IMR-90 (cell line): ENCODE measurements around the gene ANK3. TPM values are rescaled to one million over a fixed set of nuclear protein-coding genes. Genes with fewer than 3 reads are reported as not detected.

Experiments used
- ATAC-seq: fragments of 200-7000 bp; cut with Tn5 transposase; 2 replicates; pipeline ENCODE4 v1.9.1; 2020; ENCODE audit warnings: low read depth, mild to moderate bottlenecking, moderate library complexity
- BruUV-seq: library from RNA; stranded (reverse); fragments of 400-500 nt; replicated peaks from 2 replicates; lab custom pipeline; 2021; lab: Mats Ljungman, UMichigan
- CTCF ChIA-PET: fragments of 300-600 bp; formaldehyde crosslinking; extraction: SDS; loops from one replicate; lab custom pipeline; 2021; ENCODE audit warnings: antibody characterized with exemption; lab: Yijun Ruan, JAX
- POLR2A ChIA-PET: fragments of 300-600 bp; sonication (Branson Sonifier 250); formaldehyde crosslinking; loops from one replicate; lab custom pipeline; 2022; ENCODE audit warnings: antibody characterized with exemption; ENCODE audit not compliant: unreplicated experiment; lab: Charles Lee
- DNase-seq: peaks from one replicate; pipeline ENCODE4 v3.0.0; 2013
- H2AFZ ChIP-seq: replicated peaks from 2 replicates; pipeline ENCODE3; 2013; ENCODE audit warnings: low read length, mild to moderate bottlenecking; ENCODE audit not compliant: poor library complexity
- H2AK5ac ChIP-seq: 2 replicates; pipeline ENCODE4 v1.6.1; 2013; ENCODE audit warnings: low read depth, low read length, inconsistent platforms
- H2AK9ac ChIP-seq: replicated peaks from 2 replicates; pipeline ENCODE3; 2013; ENCODE audit warnings: mild to moderate bottlenecking, low read depth, low read length, moderate library complexity; ENCODE audit not compliant: poor library complexity
- H2BK120ac ChIP-seq: 2 replicates; pipeline ENCODE4 v1.6.1; 2013; ENCODE audit warnings: low read depth, low read length, inconsistent platforms
- H2BK15ac ChIP-seq: 3 replicates; pipeline ENCODE4 v1.6.1; 2013; ENCODE audit warnings: low read depth, low read length, inconsistent platforms
- H2BK20ac ChIP-seq: 2 replicates; pipeline ENCODE4 v1.6.1; 2013; ENCODE audit warnings: low read depth, mild to moderate bottlenecking, inconsistent platforms, low read length, moderate library complexity
- H2BK5ac ChIP-seq: 2 replicates; pipeline ENCODE4 v1.6.1; 2013; ENCODE audit warnings: mild to moderate bottlenecking, low read depth, low read length, inconsistent platforms; ENCODE audit not compliant: poor library complexity, severe bottlenecking
- H3K14ac ChIP-seq: replicated peaks from 2 replicates; pipeline ENCODE4 v1.6.1; 2013; ENCODE audit warnings: low read depth, low read length, inconsistent platforms
- H3K18ac ChIP-seq: 2 replicates; pipeline ENCODE4 v1.6.1; 2013; ENCODE audit warnings: low read depth, low read length, control low read depth
- H3K23ac ChIP-seq: 2 replicates; pipeline ENCODE4 v1.6.1; 2013; ENCODE audit warnings: low read depth, low read length, inconsistent platforms
- H3K27ac ChIP-seq: 2 replicates; pipeline ENCODE4 v1.5.1; 2013; ENCODE audit warnings: mild to moderate bottlenecking, control low read depth, low read length; ENCODE audit not compliant: insufficient read depth
- H3K27me3 ChIP-seq: 2 replicates; pipeline ENCODE4 v1.6.1; 2013; ENCODE audit warnings: low read length; ENCODE audit not compliant: control insufficient read depth, insufficient read depth
- H3K36me3 ChIP-seq: 2 replicates; pipeline ENCODE4 v1.6.1; 2013; ENCODE audit warnings: low read length, mixed read lengths; ENCODE audit not compliant: control insufficient read depth, insufficient read depth
- H3K4ac ChIP-seq: 2 replicates; pipeline ENCODE4 v1.6.1; 2013; ENCODE audit warnings: low read depth, low read length, inconsistent platforms
- H3K4me1 ChIP-seq: 2 replicates; pipeline ENCODE4 v1.6.1; 2013; ENCODE audit warnings: low read length, mixed read lengths; ENCODE audit not compliant: control insufficient read depth, insufficient read depth
- H3K4me2 ChIP-seq: 2 replicates; pipeline ENCODE4 v1.6.1; 2013; ENCODE audit warnings: low read depth, mild to moderate bottlenecking, control low read depth, low read length, moderate library complexity
- H3K4me3 ChIP-seq: 2 replicates; pipeline ENCODE4 v1.5.1; 2013; ENCODE audit warnings: low read depth, mild to moderate bottlenecking, control low read depth, low read length, moderate library complexity; ENCODE audit not compliant: insufficient read depth
- H3K56ac ChIP-seq: 2 replicates; pipeline ENCODE4 v1.6.1; 2013; ENCODE audit warnings: low read length, inconsistent platforms; ENCODE audit not compliant: insufficient read depth; ENCODE audit errors: extremely low read depth
- H3K79me1 ChIP-seq, 2 experiments: 2 replicates each; pipeline ENCODE4 v1.6.1; 2013; ENCODE audit warnings: low read length in 2 of 2, inconsistent platforms in 1 of 2, low read depth in 1 of 2
- H3K9ac ChIP-seq: 2 replicates; pipeline ENCODE4 v1.6.1; 2013; ENCODE audit warnings: low read depth, low read length, control low read depth
- H3K9me1 ChIP-seq: 2 replicates; pipeline ENCODE4 v1.6.1; 2013; ENCODE audit warnings: low read length, inconsistent platforms; ENCODE audit not compliant: insufficient read depth
- H3K9me3 ChIP-seq: 2 replicates; pipeline ENCODE4 v1.6.1; 2013; ENCODE audit warnings: low read length; ENCODE audit not compliant: control insufficient read depth, insufficient read depth
- H4K20me1 ChIP-seq: 2 replicates; pipeline ENCODE4 v1.6.1; 2013; ENCODE audit warnings: low read length, inconsistent platforms; ENCODE audit not compliant: insufficient read depth
- H4K5ac ChIP-seq: 2 replicates; pipeline ENCODE4 v1.6.1; 2013; ENCODE audit warnings: mild to moderate bottlenecking, low read depth, low read length, control low read depth
- H4K8ac ChIP-seq, 2 experiments: 2 replicates each; pipeline ENCODE4 v1.6.1; 2013; ENCODE audit warnings: low read depth in 2 of 2, low read length in 2 of 2, control low read depth in 1 of 2, inconsistent platforms in 1 of 2
- H4K91ac ChIP-seq: 2 replicates; pipeline ENCODE4 v1.6.1; 2013; ENCODE audit warnings: low read depth, low read length, inconsistent platforms; ENCODE audit not compliant: insufficient read depth
- WGBS, 2 experiments: methylation state at CpG; one replicate each; pipeline versions ENCODE4 v1.1.5 to v1.1.7; 2013; ENCODE audit warnings: missing lambda C conversion rate in 2 of 2; ENCODE audit not compliant: insufficient read length in 1 of 2; ENCODE audit errors: extremely low coverage in 2 of 2; 5-methylcytosine and 5-hydroxymethylcytosine counted together
- dilution Hi-C: fragments of 300-500 bp; cut with HindIII; formaldehyde crosslinking; loops from one replicate; pipeline ENCODE4 v1.14.3; 2018; ENCODE audit warnings: low sequenced_read_pairs; ENCODE audit not compliant: unreplicated experiment
- in situ Hi-C: fragments of 300-500 bp; cut with MboI; formaldehyde crosslinking; loops from 3 replicates; pipeline ENCODE4 v1.14.3; 2019; ENCODE audit warnings: low sequenced_read_pairs, inconsistent platforms, mixed read lengths
- intact Hi-C: fragments of 100-400 bp; cut with micrococcal nuclease; formaldehyde crosslinking; loops from 2 replicates; pipeline ENCODE4 v1.10.0; 2022
- polyA plus RNA-seq, 3 experiments: library from polyadenylated mRNA; depleted of rRNA; stranded (reverse); fragments of >200 nt; gene quantifications; 2 replicates each; pipeline ENCODE4 v1.2.3, GENCODE V29; 2012; ENCODE audit warnings: low replicate concordance in 1 of 3
- total RNA-seq: library from RNA; depleted of rRNA; stranded (reverse); fragments of >200 nt; gene quantifications from 2 replicates; pipeline ENCODE4 v1.2.3, GENCODE V29; 2012
- TF ChIP-seq, protein P1 (sequence below): conservative IDR thresholded peaks from 2 replicates; pipeline ENCODE4 v1.5.1; 2012; ENCODE audit warnings: mild to moderate bottlenecking, low read depth, low read length, improper control_type of control experiment

ANK3 gene
- total and polyA plus RNA-seq, 2 of the 4 experiments (the other 2 are of a cell fraction): 0.63 to 1.8 TPM

- no peak overlapping the region for H3K27ac ChIP-seq
- ATAC-seq (no peak), DNase-seq (no peak)
- H4K20me1 ChIP-seq: no peaks in the 10 kb centered on the region
- POLR2A ChIA-PET: no interaction called here
- no peak overlapping the region for H4K8ac ChIP-seq
- no peaks in the 10 kb centered on the region for H3K9me3 ChIP-seq
- H3K14ac ChIP-seq: no peak overlapping the region
- CTCF ChIA-PET: no interaction called here
- H3K9me1 ChIP-seq: no peaks in the 10 kb centered on the region
- no peak overlapping the region for H2AK5ac ChIP-seq
- no peak overlapping the region for H2AK9ac ChIP-seq
- no peak overlapping the region for H2BK5ac ChIP-seq
- intact Hi-C loops (no loop called here), in situ Hi-C loops (no loop called here), dilution Hi-C loops (no loop called here)
- no peak overlapping the region for H3K4me2 ChIP-seq
- no peaks in the 10 kb centered on the region for H3K79me1 ChIP-seq
- H3K27me3 ChIP-seq: peaks cover 3% of the 10 kb centered on the region
- H3K9ac ChIP-seq: no peak overlapping the region
- no peaks in the 10 kb centered on the region for H3K4me1 ChIP-seq
- TF ChIP-seq, protein P1, sequence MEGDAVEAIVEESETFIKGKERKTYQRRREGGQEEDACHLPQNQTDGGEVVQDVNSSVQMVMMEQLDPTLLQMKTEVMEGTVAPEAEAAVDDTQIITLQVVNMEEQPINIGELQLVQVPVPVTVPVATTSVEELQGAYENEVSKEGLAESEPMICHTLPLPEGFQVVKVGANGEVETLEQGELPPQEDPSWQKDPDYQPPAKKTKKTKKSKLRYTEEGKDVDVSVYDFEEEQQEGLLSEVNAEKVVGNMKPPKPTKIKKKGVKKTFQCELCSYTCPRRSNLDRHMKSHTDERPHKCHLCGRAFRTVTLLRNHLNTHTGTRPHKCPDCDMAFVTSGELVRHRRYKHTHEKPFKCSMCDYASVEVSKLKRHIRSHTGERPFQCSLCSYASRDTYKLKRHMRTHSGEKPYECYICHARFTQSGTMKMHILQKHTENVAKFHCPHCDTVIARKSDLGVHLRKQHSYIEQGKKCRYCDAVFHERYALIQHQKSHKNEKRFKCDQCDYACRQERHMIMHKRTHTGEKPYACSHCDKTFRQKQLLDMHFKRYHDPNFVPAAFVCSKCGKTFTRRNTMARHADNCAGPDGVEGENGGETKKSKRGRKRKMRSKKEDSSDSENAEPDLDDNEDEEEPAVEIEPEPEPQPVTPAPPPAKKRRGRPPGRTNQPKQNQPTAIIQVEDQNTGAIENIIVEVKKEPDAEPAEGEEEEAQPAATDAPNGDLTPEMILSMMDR: no peak
- H3K23ac ChIP-seq: no peak overlapping the region
- H2BK15ac ChIP-seq: no peak overlapping the region
- WGBS, 2 experiments: no CpG with 5 or more reads among the region's 2 CpGs
- no peak overlapping the region for H3K4ac ChIP-seq
- H2BK20ac ChIP-seq: no peak overlapping the region
- no peaks in the 10 kb centered on the region for H3K36me3 ChIP-seq
- H2AFZ ChIP-seq: no peak overlapping the region
- no peak overlapping the region for H3K4me3 ChIP-seq
- H3K56ac ChIP-seq: no peak overlapping the region
- no peak overlapping the region for H4K91ac ChIP-seq
- H3K18ac ChIP-seq: no peak overlapping the region
- no TSS peak for BruUV-seq
- H2BK120ac ChIP-seq: no peak overlapping the region
- H4K5ac ChIP-seq: no peak overlapping the region
Measured at GRCh38 chr10:60069311-60069710, 320.4 kb downstream of the ANK3 start.
